K562 (cell line): ENCODE data around the gene SLK.

Source experiments
- BMI1 ChIP-seq: fragments of 150-350 bp; IDR thresholded peaks from 2 replicates; pipeline ENCODE4 v1.6.1; 2014; ENCODE audit warnings: low read length
- CBX8 ChIP-seq: fragments of 200-600 bp; sonication (generic); IDR thresholded peaks from 2 replicates; pipeline ENCODE4 v1.6.1; 2012; ENCODE audit warnings: borderline replicate concordance, mixed run types, low read depth, mild to moderate bottlenecking, moderate library complexity, mixed read lengths, low read length, control low read depth, inconsistent platforms; ENCODE audit not compliant: poor library complexity, severe bottlenecking; ENCODE audit errors: extremely low read depth
- EP300 ChIP-seq: IDR thresholded peaks from 2 replicates; pipeline ENCODE4 v1.6.1; 2012; ENCODE audit warnings: low read length, improper control_type of control experiment
- NFIC ChIP-seq: fragments of 450-650 bp; IDR thresholded peaks from 2 replicates; pipeline ENCODE4 v1.6.1; 2017; ENCODE audit warnings: mild to moderate bottlenecking, inconsistent platforms
- POU5F1 ChIP-seq: fragments of 150-350 bp; IDR thresholded peaks from 2 replicates; pipeline ENCODE4 v1.6.1; 2014; ENCODE audit warnings: borderline replicate concordance, low read length, low read depth, mild to moderate bottlenecking; ENCODE audit not compliant: partially characterized antibody
- TCF7 ChIP-seq: sonication (generic); IDR thresholded peaks from 2 replicates; pipeline ENCODE4 v1.6.1; 2016; ENCODE audit warnings: antibody characterized with exemption, borderline replicate concordance
- ZNF282 ChIP-seq: sonication (generic); formaldehyde crosslinking; IDR thresholded peaks from 2 replicates; pipeline ENCODE4 v1.8.1; 2023; ENCODE audit warnings: missing genetic modification reagents
- TF ChIP-seq, protein P1 (sequence below): fragments of 250-450 bp; sonication (Bioruptor Pico); IDR thresholded peaks from 2 replicates; pipeline ENCODE4 v1.4.0; 2020; ENCODE audit warnings: mild to moderate bottlenecking, moderate library complexity

DNA sequence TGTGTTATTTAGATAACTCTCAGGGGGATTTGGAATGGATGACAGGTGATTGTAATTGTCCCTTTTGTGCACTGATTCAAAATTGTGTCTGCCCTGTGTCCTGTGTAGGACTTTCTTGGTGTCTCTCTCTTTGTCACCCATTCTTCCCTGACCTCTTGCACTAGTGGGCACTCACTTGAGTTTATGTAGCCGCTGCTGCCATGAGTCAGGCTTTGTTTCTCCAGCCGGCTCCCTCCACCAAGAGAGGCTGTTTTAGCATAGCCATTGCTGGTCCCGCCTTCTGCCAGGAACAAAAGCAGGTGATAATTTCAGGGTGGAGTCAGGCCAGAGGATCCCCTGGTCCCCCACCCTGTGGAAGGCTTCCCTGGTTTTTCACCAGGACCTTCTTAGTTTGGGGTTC lies 110.3 kb downstream of the SLK start:
- TF ChIP-seq ZNF282 (CRISPR knock-in tag) (no peak), POU5F1 (no peak), TCF7 (no peak), CBX8 (no peak), EP300 (no peak), BMI1 (no peak), NFIC (no peak)
- TF ChIP-seq, protein P1, sequence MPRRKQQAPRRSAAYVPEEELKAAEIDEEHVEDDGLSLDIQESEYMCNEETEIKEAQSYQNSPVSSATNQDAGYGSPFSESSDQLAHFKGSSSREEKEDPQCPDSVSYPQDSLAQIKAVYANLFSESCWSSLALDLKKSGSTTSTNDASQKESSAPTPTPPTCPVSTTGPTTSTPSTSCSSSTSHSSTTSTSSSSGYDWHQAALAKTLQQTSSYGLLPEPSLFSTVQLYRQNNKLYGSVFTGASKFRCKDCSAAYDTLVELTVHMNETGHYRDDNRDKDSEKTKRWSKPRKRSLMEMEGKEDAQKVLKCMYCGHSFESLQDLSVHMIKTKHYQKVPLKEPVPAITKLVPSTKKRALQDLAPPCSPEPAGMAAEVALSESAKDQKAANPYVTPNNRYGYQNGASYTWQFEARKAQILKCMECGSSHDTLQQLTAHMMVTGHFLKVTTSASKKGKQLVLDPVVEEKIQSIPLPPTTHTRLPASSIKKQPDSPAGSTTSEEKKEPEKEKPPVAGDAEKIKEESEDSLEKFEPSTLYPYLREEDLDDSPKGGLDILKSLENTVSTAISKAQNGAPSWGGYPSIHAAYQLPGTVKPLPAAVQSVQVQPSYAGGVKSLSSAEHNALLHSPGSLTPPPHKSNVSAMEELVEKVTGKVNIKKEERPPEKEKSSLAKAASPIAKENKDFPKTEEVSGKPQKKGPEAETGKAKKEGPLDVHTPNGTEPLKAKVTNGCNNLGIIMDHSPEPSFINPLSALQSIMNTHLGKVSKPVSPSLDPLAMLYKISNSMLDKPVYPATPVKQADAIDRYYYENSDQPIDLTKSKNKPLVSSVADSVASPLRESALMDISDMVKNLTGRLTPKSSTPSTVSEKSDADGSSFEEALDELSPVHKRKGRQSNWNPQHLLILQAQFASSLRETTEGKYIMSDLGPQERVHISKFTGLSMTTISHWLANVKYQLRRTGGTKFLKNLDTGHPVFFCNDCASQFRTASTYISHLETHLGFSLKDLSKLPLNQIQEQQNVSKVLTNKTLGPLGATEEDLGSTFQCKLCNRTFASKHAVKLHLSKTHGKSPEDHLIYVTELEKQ = no peak
